Testis (tissue), 3 donors: ENCODE measurements around the gene MAPK1. TPM values are rescaled to one million over a fixed set of nuclear protein-coding genes. Genes with fewer than 3 reads are reported as not detected.
"Not testable (repeated sequence)": the region's sequence is repeated elsewhere in the genome, so short reads cannot be mapped to it uniquely, and the experiment has no call there.

ENCODE experiments used
- DNase-seq: peaks from one replicate; pipeline ENCODE4 v3.0.0-alpha.2; 2019
- H3K27ac ChIP-seq, 2 donors: fragments of 200-600 bp; sonication (generic); one replicate each; pipeline ENCODE4 v1.5.1; 2019
- H3K27me3 ChIP-seq: fragments of 200-600 bp; sonication (generic); one replicate; pipeline ENCODE4 v1.5.1; 2019
- H3K36me3 ChIP-seq: fragments of 200-600 bp; sonication (generic); one replicate; pipeline ENCODE4 v1.5.1; 2017; ENCODE audit warnings: low read depth; ENCODE audit errors: missing control alignments
- H3K4me1 ChIP-seq: fragments of 200-600 bp; sonication (generic); one replicate; pipeline ENCODE4 v1.5.1; 2019
- H3K4me3 ChIP-seq, 2 donors: fragments of 200-600 bp; sonication (generic); one replicate each; pipeline ENCODE4 v1.5.1; 2017 to 2019
- H3K9me3 ChIP-seq: fragments of 200-600 bp; sonication (generic); one replicate; pipeline ENCODE4 v1.5.1; 2017
- POLR2A ChIP-seq: fragments of 450-650 bp; IDR thresholded peaks from one replicate; pipeline ENCODE4 v1.6.1; 2017; ENCODE audit warnings: antibody characterized with exemption, mild to moderate bottlenecking, moderate library complexity
- WGBS, 2 donors: methylation state at CpG; one replicate each; pipeline ENCODE4 v1.1.5; 2018; 5-methylcytosine and 5-hydroxymethylcytosine counted together
- intact Hi-C: fragments of 100-400 bp; cut with DNase I; formaldehyde crosslinking; loops from one replicate; pipeline ENCODE4 v1.15.1; 2023; ENCODE audit warnings: low total_unique reads
- polyA plus RNA-seq: library from polyadenylated mRNA; stranded (reverse); fragments of 350-450 nt; fragmentation: Illumina TruSeq; extraction: RNeasy Lipid Tissue Mini Kit (QIAGEN cat#74804); gene quantifications from one replicate; pipeline ENCODE4 v1.2.3, GENCODE V29; 2014; ENCODE audit warnings: low read depth, low replicate concordance; ENCODE audit not compliant: insufficient read depth
- total RNA-seq, 2 donors: library from RNA; depleted of rRNA; stranded (reverse); fragments of >200 nt; gene quantifications; one replicate each; pipeline ENCODE4 v1.2.3, GENCODE V29; 2016
- TF ChIP-seq, protein P1 (sequence below), 3 experiments: fragments of 450-650 bp in 2 of 3; fragments of 200-600 bp in 1 of 3; sonication (generic) in 1 of 3; IDR thresholded peaks; one replicate each; pipeline ENCODE4 v1.5.1; 2016 to 2019; ENCODE audit warnings: antibody characterized with exemption in 3 of 3, mild to moderate bottlenecking in 2 of 3, moderate library complexity in 1 of 3

Gene MAPK1
- total and polyA plus RNA-seq, 3 donors from 2014 or later = 90.2 to 143 (median 121) TPM

DNA sequence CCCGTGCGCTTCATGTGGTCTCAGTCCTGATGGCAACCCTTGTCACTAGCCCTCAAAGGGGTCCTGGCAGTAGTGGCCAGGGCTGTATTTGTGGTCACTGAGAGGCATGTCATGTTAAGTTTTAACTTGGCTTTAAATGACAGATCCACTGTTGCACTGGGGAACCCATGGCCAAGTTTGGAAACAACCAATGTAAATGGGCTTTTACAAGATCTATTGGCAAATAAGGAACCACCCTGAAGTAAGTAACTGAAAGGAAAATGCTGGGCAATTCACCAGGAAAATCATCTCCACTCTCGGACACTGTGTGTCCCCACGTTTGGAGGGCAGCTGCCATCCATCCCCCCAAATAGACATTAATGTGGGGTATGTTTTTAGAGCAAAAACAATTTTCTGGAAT is 140.3 kb downstream of the MAPK1 start:
- H3K9me3 ChIP-seq = no peaks in the 10 kb centered on the region
- no peak for DNase-seq
- 87% methylated on average over 4 of the region's 4 CpGs for WGBS, 2 donors
- TF ChIP-seq POLR2A = no peak
- TF ChIP-seq, protein P1, sequence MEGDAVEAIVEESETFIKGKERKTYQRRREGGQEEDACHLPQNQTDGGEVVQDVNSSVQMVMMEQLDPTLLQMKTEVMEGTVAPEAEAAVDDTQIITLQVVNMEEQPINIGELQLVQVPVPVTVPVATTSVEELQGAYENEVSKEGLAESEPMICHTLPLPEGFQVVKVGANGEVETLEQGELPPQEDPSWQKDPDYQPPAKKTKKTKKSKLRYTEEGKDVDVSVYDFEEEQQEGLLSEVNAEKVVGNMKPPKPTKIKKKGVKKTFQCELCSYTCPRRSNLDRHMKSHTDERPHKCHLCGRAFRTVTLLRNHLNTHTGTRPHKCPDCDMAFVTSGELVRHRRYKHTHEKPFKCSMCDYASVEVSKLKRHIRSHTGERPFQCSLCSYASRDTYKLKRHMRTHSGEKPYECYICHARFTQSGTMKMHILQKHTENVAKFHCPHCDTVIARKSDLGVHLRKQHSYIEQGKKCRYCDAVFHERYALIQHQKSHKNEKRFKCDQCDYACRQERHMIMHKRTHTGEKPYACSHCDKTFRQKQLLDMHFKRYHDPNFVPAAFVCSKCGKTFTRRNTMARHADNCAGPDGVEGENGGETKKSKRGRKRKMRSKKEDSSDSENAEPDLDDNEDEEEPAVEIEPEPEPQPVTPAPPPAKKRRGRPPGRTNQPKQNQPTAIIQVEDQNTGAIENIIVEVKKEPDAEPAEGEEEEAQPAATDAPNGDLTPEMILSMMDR (IDR thresholded peaks at IDR 0.05) = no peak
- no peak overlapping the region for H3K4me3 ChIP-seq
- H3K27ac ChIP-seq = no peak overlapping the region
- intact Hi-C loops = no loop called here
- H3K4me1 ChIP-seq = no peaks in the 10 kb centered on the region
- no peaks in the 10 kb centered on the region for H3K36me3 ChIP-seq
- no peaks in the 10 kb centered on the region for H3K27me3 ChIP-seq

DNA sequence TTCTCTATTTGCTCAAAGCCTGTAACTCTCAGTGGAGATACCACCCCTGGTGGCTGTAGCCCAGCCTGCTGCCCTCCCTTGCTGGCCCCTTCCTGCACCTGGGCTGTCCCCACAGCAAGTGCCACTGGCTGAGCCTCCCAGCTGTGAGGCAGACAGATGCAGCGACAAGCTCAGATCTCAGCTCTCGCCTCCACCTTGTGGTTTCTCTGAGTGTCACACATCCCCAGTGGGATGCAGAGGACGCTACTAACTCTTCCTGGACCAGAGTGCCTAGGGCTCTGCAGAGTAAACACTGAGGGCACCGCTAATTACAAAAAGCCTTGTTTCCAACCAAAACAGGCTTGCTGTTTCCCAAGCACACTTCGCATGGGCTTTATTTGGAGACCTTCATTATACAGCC is 140.8 kb downstream of the MAPK1 start:
- H3K27me3 ChIP-seq = no peaks in the 10 kb centered on the region
- TF ChIP-seq, protein P1 (IDR thresholded peaks at IDR 0.05) = no peak
- no peak for TF ChIP-seq POLR2A
- intact Hi-C loops = no loop called here
- H3K27ac ChIP-seq = no peak overlapping the region
- no peaks in the 10 kb centered on the region for H3K4me1 ChIP-seq
- no peaks in the 10 kb centered on the region for H3K36me3 ChIP-seq
- H3K9me3 ChIP-seq = no peaks in the 10 kb centered on the region
- WGBS, 2 donors = 90 to 96% methylated on average over 5 of the region's 5 CpGs
- no peak for DNase-seq
- no peak overlapping the region for H3K4me3 ChIP-seq

DNA sequence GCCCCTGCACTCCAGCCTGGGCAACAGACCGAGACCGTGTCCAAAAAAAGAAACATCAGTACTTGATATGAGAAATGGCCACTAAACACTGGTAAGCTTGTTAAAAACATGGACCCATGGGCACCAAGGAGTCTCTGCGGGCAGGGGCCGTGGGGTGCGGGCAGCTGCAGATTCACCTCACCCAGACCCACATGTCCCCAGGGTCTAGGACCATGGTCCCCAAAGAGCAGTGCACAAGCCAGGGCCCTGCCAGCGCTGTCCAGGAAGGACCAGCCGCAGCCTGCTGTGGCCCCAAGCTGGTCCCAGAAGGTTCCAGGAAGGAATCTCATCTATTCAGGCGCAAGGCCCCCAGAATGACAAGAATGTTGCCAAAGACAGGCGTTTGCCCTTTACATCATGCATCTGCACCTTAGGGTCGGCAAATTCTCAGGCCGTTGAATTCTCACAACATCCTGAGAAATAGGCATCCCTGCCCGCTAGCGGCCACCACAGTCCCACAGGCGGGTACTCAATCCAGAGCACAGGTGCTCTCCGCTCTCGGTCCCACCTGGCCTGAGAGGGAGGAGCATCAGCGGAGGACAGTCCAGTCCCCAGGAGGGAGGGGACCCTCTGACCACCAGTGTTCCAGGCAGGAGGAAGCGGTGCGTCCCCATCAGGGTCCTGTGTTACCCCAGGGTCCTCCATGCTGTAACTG is 141.3 kb downstream of the MAPK1 start:
- TF ChIP-seq POLR2A = no peak
- TF ChIP-seq, protein P1 (IDR thresholded peaks at IDR 0.05) = no peak
- Histone ChIP-seq H3K4me1 (no peaks in the 10 kb centered on the region), H3K4me3 (no peak overlapping the region), H3K9me3 (no peaks in the 10 kb centered on the region), H3K27me3 (no peaks in the 10 kb centered on the region), H3K27ac (no peak overlapping the region), H3K36me3 (no peaks in the 10 kb centered on the region)
- no peak for DNase-seq
- intact Hi-C loops = no loop called here
- WGBS, 2 donors = 89 to 94% methylated on average over 5 to 19 of the region's 19 CpGs

DNA sequence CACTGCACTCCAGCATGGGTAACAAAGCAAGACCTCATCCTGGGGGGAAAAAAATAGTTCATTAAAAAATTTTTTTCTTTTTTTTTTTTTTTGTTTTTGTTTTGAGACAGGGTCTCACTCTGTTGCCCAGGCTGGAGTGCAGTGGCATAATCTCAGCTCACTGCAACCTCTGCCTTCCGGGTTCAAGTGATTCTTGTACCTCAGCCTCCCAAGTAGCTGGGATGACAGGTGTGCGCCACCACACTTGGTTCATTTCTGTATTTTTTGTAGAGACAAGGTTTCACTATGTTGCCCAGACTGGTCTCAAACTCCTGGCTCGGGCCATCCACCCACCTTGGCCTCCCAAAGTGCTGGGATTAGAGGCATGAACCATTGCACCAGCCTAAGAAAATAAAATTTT is 142.9 kb downstream of the MAPK1 start:
- WGBS, 2 donors = 97 to 98% methylated on average over 3 of the region's 3 CpGs
- DNase-seq, H3K36me3 ChIP-seq, H3K27ac ChIP-seq, H3K9me3 ChIP-seq, H3K4me1 ChIP-seq, H3K4me3 ChIP-seq, H3K27me3 ChIP-seq, intact Hi-C loops: not testable (repeated sequence)

DNA sequence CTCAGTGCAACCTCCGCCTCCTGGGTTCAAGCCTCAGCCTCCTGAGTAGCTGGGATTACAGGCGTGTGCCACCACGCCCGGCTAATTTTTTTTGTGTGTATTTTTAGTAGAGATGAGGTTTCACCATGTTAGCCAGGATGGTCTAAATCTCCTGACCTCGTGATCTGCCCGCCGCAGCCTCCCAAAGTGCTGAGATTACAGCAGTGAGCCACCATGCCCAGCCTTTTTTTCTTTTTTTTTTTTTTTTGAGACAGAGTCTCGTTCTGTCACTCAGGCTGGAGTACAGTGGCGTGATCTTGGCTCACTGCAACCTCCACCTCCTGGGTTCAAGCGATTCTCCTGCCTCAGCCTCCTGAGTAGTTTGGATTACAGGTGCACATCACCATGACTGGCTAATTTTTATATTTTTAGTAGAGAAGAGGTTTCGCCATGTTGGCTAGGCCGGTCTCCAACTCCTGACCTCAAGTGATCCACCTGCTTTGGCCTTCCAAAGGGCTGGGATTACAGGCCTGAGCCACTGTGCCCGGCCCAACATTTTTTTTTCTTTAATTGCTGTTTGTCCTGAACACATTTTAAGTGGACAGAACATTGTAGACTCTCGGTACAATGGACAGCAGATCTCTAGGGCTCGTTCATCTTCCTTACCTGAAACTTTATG is 146.1 kb downstream of the MAPK1 start:
- H3K27ac ChIP-seq, H3K36me3 ChIP-seq, H3K4me1 ChIP-seq, H3K4me3 ChIP-seq, H3K9me3 ChIP-seq, DNase-seq, H3K27me3 ChIP-seq, intact Hi-C loops: not testable (repeated sequence)
- 93 to 95% methylated on average over 14 to 15 of the region's 15 CpGs for WGBS, 2 donors

DNA sequence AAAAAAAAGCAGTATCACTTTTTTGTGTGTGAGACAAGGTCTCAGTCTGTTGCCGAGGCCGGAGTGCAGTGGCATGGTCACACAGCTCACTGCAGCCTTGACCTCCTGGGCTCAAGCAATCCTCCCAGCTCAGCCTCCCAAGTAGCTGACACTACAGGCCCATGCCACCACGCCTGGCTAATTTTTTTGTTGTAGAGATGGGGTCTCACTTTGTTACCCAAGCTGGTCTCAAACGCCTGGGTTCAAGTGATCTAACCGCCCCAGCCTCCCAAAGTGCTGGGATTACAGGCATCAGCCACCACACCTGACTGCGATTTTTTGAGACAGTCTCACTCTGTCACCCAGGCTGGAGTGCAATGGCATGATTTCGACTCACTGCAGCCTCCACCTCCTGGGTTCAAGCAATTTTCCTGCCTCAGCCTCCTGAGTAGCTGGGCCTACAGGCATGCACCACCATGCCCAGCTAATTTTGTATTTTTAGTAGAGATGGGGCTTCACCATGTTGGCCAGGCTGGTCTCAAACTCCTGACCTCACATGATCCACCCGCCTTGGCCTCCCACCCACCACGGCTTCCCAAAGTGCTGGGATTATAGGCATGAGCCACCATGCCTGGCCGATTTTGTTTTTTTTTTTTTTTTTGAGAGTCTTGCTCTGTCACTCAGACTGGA is 147.1 kb downstream of the MAPK1 start:
- H3K4me1 ChIP-seq, H3K4me3 ChIP-seq, H3K36me3 ChIP-seq, DNase-seq, H3K27ac ChIP-seq, H3K27me3 ChIP-seq, intact Hi-C loops, H3K9me3 ChIP-seq: not testable (repeated sequence)
- 89 to 93% methylated on average over 10 of the region's 10 CpGs for WGBS, 2 donors
